Activated CD4-positive, alpha-beta T cell treated with anti-CD3 and anti-CD28 coated beads for 4 hours (primary cell): ENCODE results near the gene HPSE2.

Experiments
- DNase-seq, 2 donors: peaks; one replicate each; pipeline ENCODE4 v3.0.0-alpha.2; 2020

HPSE2 gene

GRCh38 chr10:98422182-98422581 is 813.5 kb downstream of the HPSE2 start:
- DNase-seq, result no peak

GRCh38 chr10:98420786-98421185 is 814.9 kb downstream of the HPSE2 start:
- no peak for DNase-seq

DNA sequence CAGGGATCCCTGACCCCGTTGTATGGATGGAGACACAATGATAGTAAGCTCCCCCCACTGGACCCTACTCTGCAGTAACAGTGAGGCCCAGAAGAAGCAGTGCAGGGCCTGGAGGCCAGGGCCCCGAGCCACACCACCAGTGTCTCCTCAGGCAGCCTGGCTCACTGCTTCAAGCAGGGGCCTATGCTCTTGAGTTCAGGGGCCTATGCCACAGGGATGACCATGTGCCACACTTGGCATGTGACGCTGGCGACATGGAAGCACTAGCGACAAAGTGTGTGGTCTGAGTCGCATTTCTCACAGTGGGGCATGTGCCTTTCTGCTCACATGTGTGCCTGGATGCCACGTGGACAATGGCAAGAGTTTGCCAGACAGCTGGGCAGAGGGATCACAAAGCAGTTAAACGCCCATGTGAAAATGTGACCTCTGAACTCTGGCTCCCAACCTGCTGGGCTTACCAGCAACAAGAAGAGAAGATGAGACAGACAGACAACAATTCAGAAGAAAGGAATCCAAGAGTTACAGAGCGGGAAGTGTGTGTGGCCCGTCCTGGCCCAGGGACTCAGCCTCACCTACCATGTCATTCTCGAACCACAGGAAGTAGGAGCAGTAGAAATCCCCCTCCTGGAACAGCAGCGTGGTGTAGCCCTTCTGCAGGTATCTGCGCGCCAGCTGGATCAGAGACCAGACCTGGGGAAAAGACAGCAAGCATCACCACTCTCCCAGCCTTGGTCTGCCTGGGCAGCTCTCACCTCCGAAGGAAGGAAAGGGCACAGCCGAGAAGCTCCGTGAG is 816.0 kb downstream of the HPSE2 start:
- DNase-seq, result no peak

- no peak for DNase-seq
Observed at GRCh38 chr10:98418665-98419468, 816.8 kb downstream of the HPSE2 start.

- DNase-seq, result no peak
Observed at GRCh38 chr10:98417973-98418664, 817.5 kb downstream of the HPSE2 start.

DNA sequence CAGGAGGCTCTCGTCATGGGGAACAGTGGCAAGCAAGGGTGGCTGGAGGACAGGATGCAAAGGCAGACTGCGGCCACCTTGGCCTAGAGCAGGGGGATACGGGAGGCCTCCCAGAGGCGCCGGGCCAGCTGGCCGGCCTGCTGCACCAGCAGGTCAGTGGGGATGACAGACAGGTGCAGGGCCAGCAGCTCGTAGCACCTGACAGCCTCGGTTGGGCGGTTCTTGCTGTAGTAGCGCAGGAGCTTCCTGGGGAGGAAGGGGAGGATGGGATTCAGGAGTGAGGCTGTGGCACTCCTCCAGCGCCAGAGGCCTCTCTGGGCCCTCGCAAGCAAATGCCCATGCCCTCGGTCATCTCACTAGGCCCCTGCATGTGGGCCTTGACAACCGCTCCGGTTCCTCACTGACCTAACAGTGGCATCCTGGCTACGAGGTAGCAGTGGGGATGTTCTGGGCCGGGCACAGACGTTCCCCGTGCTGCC is 818.1 kb downstream of the HPSE2 start:
- no peak for DNase-seq

GRCh38 chr10:98416606-98417388 is 818.9 kb downstream of the HPSE2 start:
- no peak for DNase-seq

- no peak for DNase-seq
Observed at GRCh38 chr10:98415731-98416119, 819.9 kb downstream of the HPSE2 start.

GRCh38 chr10:98414932-98415730 is 820.5 kb downstream of the HPSE2 start, which contains the start of gene PYROXD2:
Gene PYROXD2 (minus strand): TSS chr10:98415182. CDS start chr10:98415135, 47 bp downstream.
- DNase-seq, result peak in 1 of 2 donors; percentile 26

DNA sequence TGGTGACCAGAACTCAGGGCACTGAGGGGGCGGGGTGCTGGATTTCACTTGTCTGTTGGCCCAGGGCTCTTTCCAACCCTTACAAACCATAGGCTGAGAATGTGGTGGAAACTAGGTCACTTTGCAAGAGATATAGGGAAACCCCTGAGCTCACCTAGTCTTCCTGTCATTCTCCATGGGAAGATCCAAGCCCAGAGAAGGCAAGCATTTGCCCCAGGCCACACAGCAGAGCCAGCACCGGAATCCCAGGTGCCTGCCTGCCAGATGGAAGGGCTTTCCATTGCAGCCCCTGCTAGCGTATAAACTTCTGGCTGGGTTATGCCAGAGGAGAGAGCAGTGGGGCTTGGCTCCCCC is 821.1 kb downstream of the HPSE2 start:
- DNase-seq, result no peak

DNA sequence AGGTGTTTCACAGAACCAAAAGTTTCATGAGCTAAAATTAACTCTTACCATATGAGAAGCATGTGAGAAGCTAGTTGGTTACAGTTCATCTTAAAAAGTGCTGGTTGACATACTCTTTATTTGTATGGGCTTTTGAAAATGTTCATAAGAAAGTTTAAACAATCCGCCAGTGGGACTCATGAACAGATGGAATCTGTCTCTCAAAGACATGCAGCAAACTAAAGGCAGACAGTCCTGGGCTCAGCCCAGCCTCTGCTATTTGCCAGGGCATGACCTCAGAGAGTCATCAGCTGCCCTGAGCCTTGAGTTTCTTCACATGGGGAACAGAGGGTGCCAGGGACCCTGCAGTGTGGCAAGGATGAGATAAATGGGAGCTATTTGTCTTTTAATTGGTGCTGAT is 823.9 kb downstream of the HPSE2 start:
- DNase-seq, result no peak

GRCh38 chr10:98411166-98411565 is 824.5 kb downstream of the HPSE2 start:
- DNase-seq, result no peak

GRCh38 chr10:98410759-98411158 is 824.9 kb downstream of the HPSE2 start:
- no peak for DNase-seq

GRCh38 chr10:98410135-98410743 is 825.4 kb downstream of the HPSE2 start:
- DNase-seq, result no peak

DNA sequence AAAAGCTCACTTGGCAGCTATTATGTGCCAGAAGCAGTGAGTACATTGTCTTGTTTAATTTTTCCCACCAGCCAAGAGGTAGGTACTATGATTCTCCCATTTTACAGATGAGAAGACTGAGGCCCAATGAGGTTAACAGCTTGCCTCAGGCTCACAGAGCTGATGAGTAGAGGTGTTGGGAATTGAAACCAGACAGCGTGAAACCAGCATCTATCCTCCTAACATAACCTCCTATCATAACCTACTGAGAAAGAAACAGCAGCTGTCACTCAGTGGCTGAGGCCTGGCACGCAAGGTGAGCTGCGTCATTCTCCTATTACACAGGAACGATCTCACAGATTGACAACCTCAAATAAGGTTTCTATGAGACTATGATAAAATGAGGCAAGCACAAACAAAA is 826.9 kb downstream of the HPSE2 start:
- DNase-seq, result no peak

GRCh38 chr10:98407744-98408241 is 827.9 kb downstream of the HPSE2 start:
- no peak for DNase-seq
